HEK293T (cell line): ENCODE measurements around the gene ST3GAL4.
A peak's percentile ranks its signal among the peaks of the same experiment; 100 is the strongest.

ENCODE experiments used
- CTCF ChIA-PET: fragments of 350-600 bp; formaldehyde crosslinking; extraction: SDS; loops from one replicate; lab custom pipeline; 2021; ENCODE audit warnings: antibody characterized with exemption, inconsistent platforms; lab: Yijun Ruan, JAX
- POLR2A ChIA-PET: fragments of 350-600 bp; formaldehyde crosslinking; extraction: SDS; loops from one replicate; lab custom pipeline; 2020; ENCODE audit warnings: antibody characterized with exemption, inconsistent platforms; lab: Yijun Ruan, JAX
- DNase-seq: peaks from one replicate; pipeline ENCODE4 v3.0.0; 2012; ENCODE audit warnings: mixed read lengths; ENCODE audit errors: extremely low spot score
- ARNT ChIP-seq: fragments of 450-650 bp; IDR thresholded peaks from 2 replicates; pipeline ENCODE4 v1.6.1; 2017; ENCODE audit warnings: mild to moderate bottlenecking
- BHLHE40 ChIP-seq: fragments of 450-650 bp; IDR thresholded peaks from 2 replicates; pipeline ENCODE4 v1.6.1; 2016; ENCODE audit warnings: mild to moderate bottlenecking, moderate library complexity, borderline replicate concordance
- CTBP1 ChIP-seq: fragments of 450-650 bp; IDR thresholded peaks from 2 replicates; pipeline ENCODE4 v1.6.1; 2016; ENCODE audit warnings: borderline replicate concordance
- ELF4 ChIP-seq: fragments of 450-650 bp; IDR thresholded peaks from 2 replicates; pipeline ENCODE4 v1.6.1; 2017; ENCODE audit warnings: antibody characterized with exemption
- FOXA1 ChIP-seq: fragments of 450-650 bp; IDR thresholded peaks from 2 replicates; pipeline ENCODE4 v1.6.1; 2016; ENCODE audit warnings: mild to moderate bottlenecking
- FOXK2 ChIP-seq: fragments of 450-650 bp; IDR thresholded peaks from 2 replicates; pipeline ENCODE4 v1.6.1; 2016; ENCODE audit warnings: mild to moderate bottlenecking
- FOXM1 ChIP-seq: fragments of 450-650 bp; IDR thresholded peaks from 2 replicates; pipeline ENCODE4 v1.6.1; 2017; ENCODE audit warnings: mild to moderate bottlenecking, borderline replicate concordance
- HDGF ChIP-seq: fragments of 450-650 bp; IDR thresholded peaks from 2 replicates; pipeline ENCODE4 v1.6.1; 2017; ENCODE audit warnings: antibody characterized with exemption, borderline replicate concordance
- L3MBTL2 ChIP-seq: fragments of 450-650 bp; conservative IDR thresholded peaks from 2 replicates; pipeline ENCODE4 v1.6.1; 2016; ENCODE audit warnings: mild to moderate bottlenecking
- LEF1 ChIP-seq: fragments of 450-650 bp; IDR thresholded peaks from 2 replicates; pipeline ENCODE4 v1.6.1; 2017; ENCODE audit warnings: mild to moderate bottlenecking, borderline replicate concordance
- NFRKB ChIP-seq: fragments of 450-650 bp; IDR thresholded peaks from 2 replicates; pipeline ENCODE4 v1.6.1; 2016; ENCODE audit warnings: mild to moderate bottlenecking, moderate library complexity
- SP1 ChIP-seq: fragments of 450-650 bp; IDR thresholded peaks from 2 replicates; pipeline ENCODE4 v1.6.1; 2017
- SUZ12 ChIP-seq: fragments of 450-650 bp; IDR thresholded peaks from 2 replicates; pipeline ENCODE4 v1.6.1; 2016; ENCODE audit warnings: mild to moderate bottlenecking
- TARDBP ChIP-seq: fragments of 450-650 bp; IDR thresholded peaks from 2 replicates; pipeline ENCODE4 v1.6.1; 2016
- ZNF384 ChIP-seq: fragments of 450-650 bp; IDR thresholded peaks from 2 replicates; pipeline ENCODE4 v1.6.1; 2016
- TF ChIP-seq, protein P1 (sequence below): fragments of 450-650 bp; IDR thresholded peaks from 2 replicates; pipeline ENCODE4 v1.6.1; 2016

Gene ST3GAL4

DNA sequence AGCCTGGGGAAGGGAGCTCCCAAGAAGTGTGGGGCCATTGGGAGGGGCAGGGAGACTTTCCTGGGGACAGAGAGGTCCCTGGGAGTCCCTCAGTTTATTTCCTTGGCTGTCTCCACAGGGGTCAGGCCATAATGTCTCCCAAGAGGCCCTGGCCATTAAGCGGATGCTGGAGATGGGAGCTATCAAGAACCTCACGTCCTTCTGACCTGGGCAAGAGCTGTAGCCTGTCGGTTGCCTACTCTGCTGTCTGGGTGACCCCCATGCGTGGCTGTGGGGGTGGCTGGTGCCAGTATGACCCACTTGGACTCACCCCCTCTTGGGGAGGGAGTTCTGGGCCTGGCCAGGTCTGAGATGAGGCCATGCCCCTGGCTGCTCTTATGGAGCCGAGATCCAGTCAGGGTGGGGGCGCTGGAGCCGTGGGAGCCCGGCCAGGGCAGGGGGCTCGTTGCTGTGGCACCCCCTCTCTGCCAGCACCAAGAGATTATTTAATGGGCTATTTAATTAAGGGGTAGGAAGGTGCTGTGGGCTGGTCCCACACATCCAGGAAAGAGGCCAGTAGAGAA lies 58.4 kb downstream of the ST3GAL4 start:
- ChIA-PET CTCF (interaction anchor here (1.0 kb wide), 1 partner anchor 67 kb away, joined by 3 read pairs; no protein-coding TSS in a partner anchor), POLR2A (no interaction called here)
- no peak for DNase-seq
- no peak for TF ChIP-seq FOXK2
- TF ChIP-seq L3MBTL2 = no peak
- no peak for TF ChIP-seq BHLHE40
- no peak for TF ChIP-seq FOXA1
- no peak for TF ChIP-seq HDGF
- no peak for TF ChIP-seq NFRKB
- TF ChIP-seq ARNT = no peak
- no peak for TF ChIP-seq SP1
- TF ChIP-seq CTBP1 = no peak
- TF ChIP-seq, protein P1, sequence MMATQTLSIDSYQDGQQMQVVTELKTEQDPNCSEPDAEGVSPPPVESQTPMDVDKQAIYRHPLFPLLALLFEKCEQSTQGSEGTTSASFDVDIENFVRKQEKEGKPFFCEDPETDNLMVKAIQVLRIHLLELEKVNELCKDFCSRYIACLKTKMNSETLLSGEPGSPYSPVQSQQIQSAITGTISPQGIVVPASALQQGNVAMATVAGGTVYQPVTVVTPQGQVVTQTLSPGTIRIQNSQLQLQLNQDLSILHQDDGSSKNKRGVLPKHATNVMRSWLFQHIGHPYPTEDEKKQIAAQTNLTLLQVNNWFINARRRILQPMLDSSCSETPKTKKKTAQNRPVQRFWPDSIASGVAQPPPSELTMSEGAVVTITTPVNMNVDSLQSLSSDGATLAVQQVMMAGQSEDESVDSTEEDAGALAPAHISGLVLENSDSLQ = no peak
- TF ChIP-seq ELF4 = no peak
- no peak for TF ChIP-seq SUZ12
- no peak for TF ChIP-seq TARDBP
- TF ChIP-seq ZNF384 = no peak
- TF ChIP-seq LEF1 = no peak
- TF ChIP-seq FOXM1 = no peak

DNA sequence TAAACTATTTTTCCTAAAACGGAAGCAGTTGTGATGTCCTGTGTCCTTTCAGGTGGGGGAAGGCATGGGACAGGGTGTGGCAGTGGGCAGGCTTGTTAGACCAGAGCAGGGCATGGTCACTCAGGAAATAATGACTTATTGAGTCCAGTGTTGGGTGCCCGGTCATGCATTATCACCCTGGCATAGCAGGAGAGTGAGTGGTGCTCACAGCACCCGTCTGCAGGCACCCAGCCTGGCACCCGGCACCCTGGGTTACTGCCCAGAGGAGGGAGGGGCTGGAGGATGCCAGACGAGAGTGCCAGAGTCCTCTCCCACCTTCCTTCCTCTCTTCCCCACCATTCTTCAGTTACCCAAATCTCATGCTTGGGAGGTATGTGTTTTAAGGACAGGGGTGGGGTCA lies 59.1 kb downstream of the ST3GAL4 start:
- DNase-seq = no peak
- ChIA-PET POLR2A (no interaction called here), CTCF (no interaction called here)
- TF ChIP-seq SUZ12 (no peak), ELF4 (no peak), FOXK2 (no peak), BHLHE40 (no peak), SP1 (no peak), CTBP1 (no peak), FOXA1 (no peak), LEF1 (no peak), FOXM1 (no peak), L3MBTL2 (no peak), TARDBP (no peak), NFRKB (no peak), ZNF384 (no peak), ARNT (no peak), HDGF (no peak)
- TF ChIP-seq, protein P1 = no peak

DNA sequence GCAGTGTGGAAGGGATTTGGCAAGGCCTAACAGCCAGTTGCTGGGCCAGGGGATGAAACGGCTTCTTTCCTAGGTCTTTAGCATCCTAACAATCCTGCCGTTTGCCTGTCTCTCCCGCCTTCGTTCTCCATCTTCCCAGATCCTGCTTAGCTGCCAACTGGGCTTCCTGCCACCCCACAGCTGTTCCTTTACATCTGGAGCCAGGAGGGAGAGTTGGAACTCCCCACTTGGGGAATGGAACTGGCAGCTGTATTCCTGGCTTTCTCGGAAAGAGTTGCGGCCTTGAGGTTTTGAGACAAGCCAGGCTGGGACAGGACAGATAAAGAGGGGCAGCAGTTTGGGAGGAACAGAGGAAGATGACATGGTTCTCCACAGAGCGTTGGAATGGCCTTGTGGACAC lies 59.6 kb downstream of the ST3GAL4 start:
- ChIA-PET POLR2A (no interaction called here), CTCF (no interaction called here)
- no peak for TF ChIP-seq TARDBP
- TF ChIP-seq BHLHE40 = no peak
- TF ChIP-seq SP1 = no peak
- no peak for DNase-seq

DNA sequence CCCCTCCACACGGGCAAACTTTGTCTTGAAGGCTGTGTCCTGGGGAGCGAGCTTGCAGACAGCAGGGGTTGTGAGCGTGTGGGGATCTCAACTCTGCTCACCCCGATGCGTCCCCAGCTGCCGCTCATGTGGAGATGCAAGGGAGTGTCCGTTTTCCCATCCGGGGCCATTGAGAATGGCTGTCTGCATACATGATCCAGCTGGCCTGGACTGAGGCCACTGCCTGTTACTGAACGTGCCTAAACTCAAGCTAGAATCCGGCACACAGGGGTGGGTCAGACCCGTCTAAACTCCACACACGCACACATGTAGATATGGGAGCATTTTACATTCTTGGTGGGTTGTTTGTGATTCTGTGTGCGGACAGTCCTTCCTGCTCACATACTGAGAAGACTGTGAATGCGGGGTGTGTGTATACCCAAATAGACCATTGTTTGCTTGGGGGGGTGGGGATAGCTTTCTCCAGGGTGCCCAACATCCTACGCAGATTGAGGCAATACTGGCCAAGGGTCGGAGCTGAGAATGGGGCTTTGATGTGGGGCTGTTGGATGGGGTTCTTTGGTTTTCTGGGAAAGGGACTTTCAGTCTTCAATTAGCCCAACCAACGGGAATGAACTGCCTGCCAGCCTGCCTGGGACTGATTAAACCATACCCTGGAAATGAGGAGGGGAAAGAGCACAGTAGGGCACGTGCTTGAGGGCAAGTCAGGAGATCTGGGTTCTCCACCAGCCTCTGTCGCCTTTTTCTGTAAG lies 60.4 kb downstream of the ST3GAL4 start:
- DNase-seq = no peak
- TF ChIP-seq NFRKB = no peak
- TF ChIP-seq, protein P1 = no peak
- CTCF ChIA-PET = no interaction called here
- POLR2A ChIA-PET = interaction anchor here (0.5 to 1.5 kb wide), 6 partner anchors 9 to 65 kb away, joined by 3 to 6 read pairs (median 4); partner anchors contain the start of gene ST3GAL4

DNA sequence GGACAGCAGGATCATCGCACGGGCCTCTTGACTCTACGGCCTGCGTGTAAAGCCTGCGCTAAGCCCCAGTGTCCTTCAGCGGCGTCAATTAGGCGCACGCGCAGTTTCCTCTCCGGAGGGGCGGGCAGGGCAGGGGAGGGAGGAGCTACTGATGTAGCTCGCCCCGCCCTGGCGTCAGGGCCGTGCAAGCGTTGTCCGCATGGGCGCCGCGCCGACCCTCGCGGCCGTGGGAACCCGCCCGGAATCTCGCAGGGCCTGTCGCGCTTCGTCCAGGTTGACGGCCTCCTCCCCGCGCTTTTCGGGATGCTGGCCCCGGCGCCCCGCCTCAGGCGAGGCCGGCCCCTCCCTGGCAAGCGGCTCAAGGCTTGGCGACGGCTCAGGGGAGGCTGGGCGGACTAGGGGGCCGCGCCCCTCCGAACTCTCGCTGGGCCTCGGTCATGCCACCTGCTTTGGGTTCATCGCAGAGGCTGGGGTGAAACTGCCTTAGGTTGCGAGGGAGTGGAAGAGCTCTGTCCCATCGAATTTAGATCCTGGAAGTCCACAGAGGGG lies 61.1 kb downstream of the ST3GAL4 start:
- DNase-seq = peak; percentile 88
- ChIA-PET CTCF (interaction anchor here (0.6 kb wide), 1 partner anchor 790 kb away, joined by 3 read pairs; no protein-coding TSS in a partner anchor), POLR2A (interaction anchor here (0.5 to 1.5 kb wide), 8 partner anchors 8 to 88 kb away, joined by 3 to 6 read pairs (median 4); partner anchors contain the start of gene ST3GAL4)
- TF ChIP-seq FOXK2 = no peak
- peak; percentile 79 for TF ChIP-seq L3MBTL2

DNA sequence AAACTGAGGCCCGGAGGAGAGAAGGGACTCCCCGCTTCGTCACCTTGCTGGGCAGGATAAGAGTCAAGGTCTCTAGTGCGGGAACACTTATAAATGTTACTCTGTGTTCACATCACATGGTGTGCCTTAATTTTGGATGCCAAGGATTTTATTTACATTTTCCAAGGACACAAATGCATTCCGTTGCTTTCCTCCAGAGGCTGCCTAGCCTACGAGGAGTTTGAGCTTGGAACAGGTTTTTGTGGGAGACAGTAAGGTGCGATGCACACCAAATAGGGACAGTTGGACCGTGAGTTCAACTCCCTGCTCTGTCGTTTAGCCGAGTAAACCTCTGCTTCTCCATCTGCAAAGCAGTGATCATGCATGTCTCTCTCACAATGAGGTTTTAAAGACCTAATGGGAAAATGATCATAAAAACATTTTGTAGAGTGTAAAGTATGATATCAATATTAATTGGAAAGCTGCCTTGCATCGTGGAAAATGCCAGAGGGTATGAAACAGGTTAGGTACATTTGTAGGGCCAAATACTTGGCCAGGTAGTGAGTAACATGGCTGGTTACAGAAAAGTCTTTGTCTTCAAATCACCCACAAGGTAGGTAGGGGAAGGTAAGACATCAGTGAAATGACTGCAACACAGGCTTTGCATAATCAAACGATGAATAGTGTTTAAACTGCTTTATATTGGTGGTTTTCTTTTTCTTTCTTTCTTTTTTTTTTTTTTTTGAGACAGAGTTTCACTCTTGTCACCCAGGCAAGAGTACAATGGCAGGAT lies 61.8 kb downstream of the ST3GAL4 start:
- ChIA-PET CTCF (interaction anchor here (0.6 kb wide), 2 partner anchors 56 to 790 kb away, joined by 3 to 7 read pairs; no protein-coding TSS in a partner anchor), POLR2A (interaction anchor here (0.6 to 1.5 kb wide), 7 partner anchors 8 to 89 kb away, joined by 3 to 6 read pairs (median 4); partner anchors contain the start of gene ST3GAL4)
- no peak for TF ChIP-seq SP1
- no peak for TF ChIP-seq ARNT
- no peak for TF ChIP-seq NFRKB
- no peak for TF ChIP-seq L3MBTL2
- DNase-seq = no peak
